MCF 10A (cell line): Measurements from ENCODE around the gene MROH2A. TPM values are rescaled to one million over a fixed set of nuclear protein-coding genes. Genes with fewer than 3 reads are reported as not detected.
A peak's percentile ranks its signal among the peaks of the same experiment; 100 is the strongest.

Experiments used
- BruUV-seq: library from RNA; stranded (reverse); fragments of 400-500 nt; replicated peaks from 2 replicates; lab custom pipeline; 2021; lab: Mats Ljungman, UMichigan
- CTCF ChIA-PET: fragments of 300-600 bp; sonication (Branson Sonifier 250); formaldehyde crosslinking; extraction: SDS; loops from one replicate; lab custom pipeline; 2021; ENCODE audit warnings: antibody characterized with exemption, inconsistent platforms; lab: Yijun Ruan, JAX
- POLR2A ChIA-PET: fragments of 300-600, 350-650 bp; sonication (Branson Sonifier 250); formaldehyde crosslinking; extraction: SDS; loops from one replicate; lab custom pipeline; 2020; ENCODE audit warnings: antibody characterized with exemption, inconsistent platforms; lab: Yijun Ruan, JAX
- DNase-seq: peaks from one replicate; pipeline ENCODE4 v3.0.0-alpha.2; 2018; ENCODE audit not compliant: unreplicated experiment
- H3K27ac Mint-ChIP-seq: one replicate; pipeline ENCODE4 v1.8.0; 2022; ENCODE audit warnings: mild to moderate bottlenecking, low read depth, mixed read lengths; ENCODE audit not compliant: unreplicated experiment
- H3K27me3 Mint-ChIP-seq: one replicate; pipeline ENCODE4 v1.8.0; 2022; ENCODE audit warnings: mixed read lengths; ENCODE audit not compliant: insufficient read depth, unreplicated experiment
- H3K36me3 Mint-ChIP-seq: one replicate; pipeline ENCODE4 v1.8.0; 2022; ENCODE audit warnings: mild to moderate bottlenecking, moderate library complexity, mixed read lengths; ENCODE audit not compliant: insufficient read depth, unreplicated experiment
- H3K4me1 Mint-ChIP-seq: one replicate; pipeline ENCODE4 v1.8.0; 2022; ENCODE audit warnings: mixed read lengths; ENCODE audit not compliant: insufficient read depth, unreplicated experiment
- H3K4me3 Mint-ChIP-seq: one replicate; pipeline ENCODE4 v1.8.0; 2022; ENCODE audit warnings: mild to moderate bottlenecking, moderate library complexity, mixed read lengths; ENCODE audit not compliant: unreplicated experiment
- H3K9me3 Mint-ChIP-seq: one replicate; pipeline ENCODE4 v1.8.0; 2022; ENCODE audit warnings: mixed read lengths; ENCODE audit not compliant: unreplicated experiment
- CTCF ChIP-seq: fragments of 200-600 bp; IDR thresholded peaks from one replicate; pipeline ENCODE4 v1.8.0; 2022; ENCODE audit warnings: antibody characterized with exemption, mild to moderate bottlenecking; ENCODE audit not compliant: unreplicated experiment
- intact Hi-C: fragments of 100-400 bp; cut with micrococcal nuclease; formaldehyde crosslinking; loops from 2 replicates; pipeline ENCODE4 v1.14.1; 2022
- total RNA-seq: library from RNA; stranded (reverse); gene quantifications from 2 replicates; pipeline ENCODE4 v1.2.3, GENCODE V29; 2022

Gene MROH2A
- total RNA-seq, 1 experiment from 2014 or later, result not detected

GRCh38 chr2:233754872-233755611 lies 23.1 kb upstream of the MROH2A start:
- H3K27me3 Mint-ChIP-seq, result no peaks in the 10 kb centered on the region
- intact Hi-C loops, result no loop called here
- H3K36me3 Mint-ChIP-seq, result no peaks in the 10 kb centered on the region
- no peak overlapping the region for H3K27ac Mint-ChIP-seq
- ChIA-PET CTCF (no interaction called here), POLR2A (no interaction called here)
- H3K4me3 Mint-ChIP-seq, result no peak overlapping the region
- no TSS peak for BruUV-seq
- no peak for DNase-seq
- no peaks in the 10 kb centered on the region for H3K4me1 Mint-ChIP-seq
- TF ChIP-seq CTCF, result no peak
- peaks cover 12% of the 10 kb centered on the region for H3K9me3 Mint-ChIP-seq

- TF ChIP-seq CTCF, result no peak
- Mint-ChIP-seq H3K4me1 (no peaks in the 10 kb centered on the region), H3K9me3 (peaks cover 4% of the 10 kb centered on the region), H3K27me3 (no peaks in the 10 kb centered on the region), H3K4me3 (no peak overlapping the region), H3K27ac (no peak overlapping the region), H3K36me3 (no peaks in the 10 kb centered on the region)
- BruUV-seq, result no TSS peak
- intact Hi-C loops, result no loop called here
- ChIA-PET POLR2A (interaction anchor here (0.7 kb wide), 1 partner anchor 384 kb away, joined by 3 read pairs; no protein-coding TSS in a partner anchor), CTCF (interaction anchor here (1.2 kb wide), 1 partner anchor 45 kb away, joined by 3 read pairs; no protein-coding TSS in a partner anchor)
- DNase-seq, result peak; percentile 5
These were observed 21.6 kb upstream of the MROH2A start for GRCh38 chr2:233756429-233757081.

GRCh38 chr2:233758141-233758540 lies 20.0 kb upstream of the MROH2A start:
- no TSS peak for BruUV-seq
- intact Hi-C loops, result no loop called here
- POLR2A ChIA-PET, result no interaction called here

More at GRCh38 chr2:233758141-233758540, 20.0 kb upstream of the MROH2A start:
- Mint-ChIP-seq H3K9me3 (no peaks in the 10 kb centered on the region), H3K27ac (no peak overlapping the region), H3K4me1 (no peaks in the 10 kb centered on the region), H3K27me3 (no peaks in the 10 kb centered on the region), H3K4me3 (no peak overlapping the region), H3K36me3 (no peaks in the 10 kb centered on the region)
- CTCF ChIA-PET, result interaction anchor here (0.9 kb wide), 1 partner anchor 40 kb away, joined by 3 read pairs; no protein-coding TSS in a partner anchor
- TF ChIP-seq CTCF, result no peak
- no peak for DNase-seq
